Body of pancreas (tissue), 4 donors: Measurements from ENCODE around the gene MEOX1. TPM values are rescaled to one million over a fixed set of nuclear protein-coding genes. Genes with fewer than 3 reads are reported as not detected.

Experiments used
- ATAC-seq: fragments of 150-250 bp; one replicate; pipeline ENCODE4 v1.9.1; 2016
- DNase-seq, 4 donors: peaks; one replicate each; pipeline ENCODE4 v3.0.0-alpha.2; 2019
- H3K27ac ChIP-seq, 4 donors: fragments of 200-600 bp; sonication (generic); 1 replicate in 3 of 4; 2 replicates in 1 of 4; pipeline versions ENCODE4 v1.5.1 to v1.6.1; 2016 to 2019; ENCODE audit warnings: mild to moderate bottlenecking in 1 of 4, mixed read lengths in 1 of 4, moderate library complexity in 1 of 4
- H3K27me3 ChIP-seq, 2 donors: fragments of 200-600 bp; sonication (generic); one replicate each; pipeline ENCODE4 v1.6.0; 2016; ENCODE audit warnings: mild to moderate bottlenecking in 1 of 2
- H3K36me3 ChIP-seq, 2 donors: fragments of 200-600 bp; sonication (generic); replicated peaks in 1 of 2; 2 replicates each; pipeline ENCODE4 v1.5.1; 2016; ENCODE audit warnings: low read depth in 2 of 2; ENCODE audit not compliant: insufficient read depth in 1 of 2
- H3K4me1 ChIP-seq: fragments of 200-600 bp; sonication (generic); one replicate; pipeline ENCODE4 v1.6.0; 2016
- H3K4me3 ChIP-seq, 2 donors: fragments of 200-600 bp; sonication (generic); 1 replicate in 1 of 2; 2 replicates in 1 of 2; pipeline ENCODE4 v1.5.1; 2016 to 2019
- H3K9me3 ChIP-seq, 3 donors: fragments of 200-600 bp; sonication (generic); 1 replicate in 2 of 3; 2 replicates in 1 of 3; pipeline ENCODE4 v1.5.1; 2016
- CTCF ChIP-seq, 7 experiments: fragments of 450-650 bp in 4 of 7; fragments of 200-600 bp in 3 of 7; sonication (generic) in 3 of 7; IDR thresholded peaks; one replicate each; pipeline ENCODE4 v1.5.1; 2016 to 2019; ENCODE audit warnings: antibody characterized with exemption in 7 of 7
- POLR2A ChIP-seq, 3 donors: fragments of 450-650 bp; IDR thresholded peaks; one replicate each; pipeline ENCODE4 v1.6.1; 2016; ENCODE audit warnings: antibody characterized with exemption in 3 of 3, mild to moderate bottlenecking in 2 of 3
- WGBS, 2 donors: methylation state at CpG; one replicate each; pipeline ENCODE4 v1.1.5; 2017; 5-methylcytosine and 5-hydroxymethylcytosine counted together
- intact Hi-C: fragments of 100-400 bp; cut with DNase I; formaldehyde crosslinking; loops from one replicate; pipeline ENCODE4 v1.15.1; 2023
- total RNA-seq, 2 donors: library from RNA; depleted of rRNA; stranded (reverse); fragments of >200 nt; gene quantifications; one replicate each; pipeline ENCODE4 v1.1.0, GENCODE V29; 2016

MEOX1 gene
- total RNA-seq, 2 donors from 2014 or later, result 0.52 to 2.3 TPM

DNA sequence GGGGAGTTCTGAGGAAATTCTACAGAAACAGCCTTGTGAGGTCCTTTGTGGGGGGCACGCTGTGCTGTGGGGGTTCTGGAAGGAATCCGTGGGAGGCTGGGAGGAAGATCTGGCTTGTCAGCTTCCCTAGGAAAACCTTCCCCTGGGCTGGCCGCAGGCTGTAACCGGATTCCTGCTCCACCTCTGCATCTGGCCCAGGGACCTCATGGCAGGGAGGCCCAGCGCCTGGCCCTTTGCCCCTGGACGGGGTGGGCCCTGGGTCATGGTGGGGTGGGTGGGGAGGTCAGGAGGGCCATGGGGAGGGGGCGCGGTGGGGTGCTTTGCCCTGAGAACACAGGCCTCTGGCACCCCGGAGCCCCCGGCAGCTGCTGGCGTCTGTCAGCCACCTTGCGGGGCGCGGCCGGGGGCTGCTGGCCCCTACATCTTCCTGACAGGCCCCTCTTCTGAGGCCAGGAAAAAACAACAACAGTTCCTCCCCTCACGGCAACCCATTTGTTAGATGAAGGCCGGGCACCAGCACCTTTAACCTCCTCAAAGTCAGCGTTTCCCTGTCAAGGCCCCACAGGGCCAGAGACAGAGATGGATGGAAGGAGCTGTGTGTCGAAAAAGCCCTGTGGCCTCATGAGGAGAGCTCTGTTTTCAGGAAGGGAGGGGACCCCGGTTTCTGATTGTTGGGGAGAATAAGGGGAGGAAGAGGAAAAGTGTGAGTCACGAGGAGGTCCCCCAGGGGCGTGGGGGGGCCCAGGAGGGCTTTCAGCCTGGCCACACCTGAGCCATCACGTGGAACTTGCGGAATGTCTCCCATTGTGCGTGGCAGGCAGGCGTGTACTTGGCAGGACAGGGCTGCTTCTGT, 3.6 kb upstream of the MEOX1 start:
- H3K36me3 ChIP-seq, result no peaks in the 10 kb centered on the region
- H3K4me1 ChIP-seq, result no peaks in the 10 kb centered on the region
- ATAC-seq (peak; percentile 15), DNase-seq (no peak)
- no peak overlapping the region for H3K4me3 ChIP-seq
- TF ChIP-seq POLR2A (IDR thresholded peaks at IDR 0.05), result no peak
- TF ChIP-seq CTCF (IDR thresholded peaks at IDR 0.05), result no peak
- intact Hi-C loops, result no loop called here
- no peaks in the 10 kb centered on the region for H3K9me3 ChIP-seq
- WGBS, 2 donors, result 69 to 71% methylated on average over 14 to 26 of the region's 26 CpGs
- H3K27ac ChIP-seq, result no peak overlapping the region
- no peaks in the 10 kb centered on the region for H3K27me3 ChIP-seq

GRCh38 chr17:43664096-43664495, 2.4 kb upstream of the MEOX1 start:
- H3K27me3 ChIP-seq, result no peaks in the 10 kb centered on the region
- H3K36me3 ChIP-seq, result no peaks in the 10 kb centered on the region
- H3K27ac ChIP-seq, result no peak overlapping the region
- TF ChIP-seq POLR2A (IDR thresholded peaks at IDR 0.05) (no peak), CTCF (IDR thresholded peaks at IDR 0.05) (no peak)
- no peak for DNase-seq
- 82 to 91% methylated on average over 12 of the region's 12 CpGs for WGBS, 2 donors
- no peaks in the 10 kb centered on the region for H3K9me3 ChIP-seq
- H3K4me1 ChIP-seq, result no peaks in the 10 kb centered on the region
- no peak for ATAC-seq
- no peak overlapping the region for H3K4me3 ChIP-seq
- intact Hi-C loops, result no loop called here

GRCh38 chr17:43663383-43663782, 1.7 kb upstream of the MEOX1 start:
- no peak overlapping the region for H3K4me3 ChIP-seq
- WGBS, 2 donors, result 53 to 77% methylated on average over 3 to 4 of the region's 4 CpGs
- no peaks in the 10 kb centered on the region for H3K36me3 ChIP-seq
- ATAC-seq (no peak), DNase-seq (no peak)
- intact Hi-C loops, result no loop called here
- H3K9me3 ChIP-seq, result no peaks in the 10 kb centered on the region
- no peaks in the 10 kb centered on the region for H3K4me1 ChIP-seq
- no peaks in the 10 kb centered on the region for H3K27me3 ChIP-seq
- no peak overlapping the region for H3K27ac ChIP-seq
- no peak for TF ChIP-seq POLR2A (IDR thresholded peaks at IDR 0.05)
- TF ChIP-seq CTCF (IDR thresholded peaks at IDR 0.05), result no peak

DNA sequence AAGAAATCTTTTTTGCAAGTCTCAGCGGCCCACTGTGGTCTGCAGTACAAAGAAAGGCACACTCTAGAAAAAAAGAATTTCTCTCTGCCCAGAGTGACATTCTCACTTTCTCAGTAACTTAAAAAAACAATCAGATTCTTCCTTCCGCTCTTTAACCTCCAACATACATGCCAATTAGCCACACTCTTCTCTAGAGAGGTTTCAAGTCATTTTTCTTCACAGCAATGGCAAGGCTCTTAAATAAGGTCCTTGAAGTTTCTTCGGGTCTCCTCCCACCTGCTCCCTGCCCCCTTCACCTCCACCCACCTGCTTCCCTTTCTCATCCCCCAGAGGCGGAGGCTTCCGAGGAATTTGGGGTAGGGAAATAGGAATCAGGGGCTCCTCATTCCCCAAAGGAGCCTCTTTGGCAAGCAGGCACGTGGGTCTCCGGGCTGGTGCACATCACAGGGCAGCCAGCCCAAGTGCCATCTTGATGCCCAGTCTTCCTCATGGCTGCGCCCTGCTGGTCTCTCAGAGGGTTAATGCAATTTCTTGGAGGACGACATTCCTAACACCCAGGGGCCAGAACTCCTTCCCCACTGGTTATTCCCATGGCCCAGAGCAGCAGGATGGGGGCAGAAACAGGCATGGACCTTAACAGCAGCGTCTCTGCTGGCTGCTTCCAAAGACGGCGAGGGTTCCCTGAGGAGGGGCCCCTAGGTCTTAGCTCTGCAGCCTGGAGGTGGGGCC, 855 bp upstream of the MEOX1 start:
- intact Hi-C loops, result no loop called here
- DNase-seq (no peak), ATAC-seq (no peak)
- no peaks in the 10 kb centered on the region for H3K9me3 ChIP-seq
- WGBS, 2 donors, result 47 to 56% methylated on average over 12 of the region's 12 CpGs
- no peaks in the 10 kb centered on the region for H3K27me3 ChIP-seq
- no peaks in the 10 kb centered on the region for H3K4me1 ChIP-seq
- H3K4me3 ChIP-seq, result no peak overlapping the region
- TF ChIP-seq POLR2A (IDR thresholded peaks at IDR 0.05) (no peak), CTCF (IDR thresholded peaks at IDR 0.05) (no peak)
- H3K27ac ChIP-seq, result no peak overlapping the region
- H3K36me3 ChIP-seq, result no peaks in the 10 kb centered on the region
